ENCODE results near the gene SSR2.

Gene SSR2

GRCh38 chr1:156055281-156056048 is 34.7 kb upstream of the SSR2 start:
- 27% methylated on average over 14 of the region's 17 CpGs for WGBS
- Histone ChIP-seq H2BK12ac (ENCODE audit: low read length in 2 of 2) (no peak overlapping the region), H3K27me3 (ENCODE audit: control insufficient read depth in 1 of 2, insufficient read depth in 1 of 2, low read length in 2 of 2) (no peaks in the 10 kb centered on the region), H3K18ac (ENCODE audit: low read depth in 1 of 2, low read length in 2 of 2) (peak overlapping the region; percentile 81 to 91), H3K4me1 (ENCODE audit: control insufficient read depth, insufficient read depth, low read depth, low read length) (peaks cover 8% of the 10 kb centered on the region), H3K9me3 (ENCODE audit: control insufficient read depth, low read length) (no peaks in the 10 kb centered on the region), H3K4me3 (ENCODE audit: insufficient read depth in 1 of 2, low read depth in 1 of 2, low read length in 2 of 2) (peak overlapping the region; percentile 81 to 96), H2BK15ac (ENCODE audit: low read depth, poor library complexity, severe bottlenecking) (peak overlapping the region; percentile 60), H2BK120ac (ENCODE audit: low read depth, low read length) (no peak overlapping the region), H3K27ac (ENCODE audit: low read length, poor library complexity, severe bottlenecking) (no peak overlapping the region), H3K23ac (ENCODE audit: low read length in 2 of 2) (peak overlapping the region in 1 of 2 experiments; percentile 83), H3K36me3 (ENCODE audit: control insufficient read depth in 1 of 2, insufficient read depth in 2 of 2, low read depth in 1 of 2, low read length in 2 of 2) (peaks cover 23 to 25% of the 10 kb centered on the region in 2 experiments), H4K91ac (ENCODE audit: low read length) (no peak overlapping the region), H2AFZ (ENCODE audit: low read depth, low read length) (peak overlapping the region; percentile 84), H3K79me1 (replicated peaks; ENCODE audit: low read length, poor library complexity, severe bottlenecking) (peaks cover 27% of the 10 kb centered on the region), H3K4ac (ENCODE audit: low read depth in 1 of 2, low read length in 2 of 2) (peak overlapping the region in 1 of 2 experiments; percentile 62), H4K8ac (ENCODE audit: low read length) (peak overlapping the region; percentile 66), H2AK5ac (ENCODE audit: low read length, severe bottlenecking) (no peak overlapping the region), H3K9ac (ENCODE audit: low read length) (peak overlapping the region; percentile 93), H2BK5ac (ENCODE audit: low read depth, low read length, poor library complexity, severe bottlenecking) (no peak overlapping the region), H3K4me2 (ENCODE audit: low read length, poor library complexity, severe bottlenecking) (peak overlapping the region; percentile 96), H3K14ac (ENCODE audit: low read length in 2 of 2) (peak overlapping the region in 1 of 2 experiments; percentile 45)
- peak; percentile 39 for DNase-seq

GRCh38 chr1:156054500-156055280 is 33.9 kb upstream of the SSR2 start, which contains the start of gene LAMTOR2:
TSS of gene LAMTOR2 (plus strand) at chr1:156054782. CDS start at chr1:156054890, 108 bp downstream.
- peak within 1 kb of the TSS in 1 of 2 experiments; percentile 45 for H3K14ac ChIP-seq (ENCODE audit: low read length in 2 of 2)
- peak within 1 kb of the TSS; percentile 92 for H2BK5ac ChIP-seq (ENCODE audit: low read depth, low read length, poor library complexity, severe bottlenecking)
- H3K9ac ChIP-seq (ENCODE audit: low read length) = peak within 1 kb of the TSS; percentile 93
- H4K8ac ChIP-seq (ENCODE audit: low read length) = peak within 1 kb of the TSS; percentile 88
- no peak within 1 kb of the TSS for H2BK12ac ChIP-seq (ENCODE audit: low read length in 2 of 2)
- H3K18ac ChIP-seq (ENCODE audit: low read depth in 1 of 2, low read length in 2 of 2) = peak within 1 kb of the TSS; percentile 86 to 91
- no peaks in the 10 kb centered on the region for H3K9me3 ChIP-seq (ENCODE audit: control insufficient read depth, low read length)
- DNase-seq = peak; percentile 98
- H3K4me3 ChIP-seq (ENCODE audit: insufficient read depth in 1 of 2, low read depth in 1 of 2, low read length in 2 of 2) = peak within 1 kb of the TSS; percentile 81 to 96
- H3K4ac ChIP-seq (ENCODE audit: low read depth in 1 of 2, low read length in 2 of 2) = peak within 1 kb of the TSS; percentile 58 to 80
- peak within 1 kb of the TSS; percentile 95 for H2BK15ac ChIP-seq (ENCODE audit: low read depth, poor library complexity, severe bottlenecking)
- no peaks in the 10 kb centered on the region for H3K27me3 ChIP-seq (ENCODE audit: control insufficient read depth in 1 of 2, insufficient read depth in 1 of 2, low read length in 2 of 2)
- H3K27ac ChIP-seq (ENCODE audit: low read length, poor library complexity, severe bottlenecking) = peak within 1 kb of the TSS; percentile 87
- peak within 1 kb of the TSS; percentile 95 for H2BK120ac ChIP-seq (ENCODE audit: low read depth, low read length)
- peak within 1 kb of the TSS in 1 of 2 experiments; percentile 83 for H3K23ac ChIP-seq (ENCODE audit: low read length in 2 of 2)
- peaks cover 30 to 31% of the 10 kb centered on the region in 2 experiments for H3K36me3 ChIP-seq (ENCODE audit: control insufficient read depth in 1 of 2, insufficient read depth in 2 of 2, low read depth in 1 of 2, low read length in 2 of 2)
- peak within 1 kb of the TSS; percentile 57 for H4K91ac ChIP-seq (ENCODE audit: low read length)
- peaks cover 32% of the 10 kb centered on the region for H3K79me1 ChIP-seq (replicated peaks; ENCODE audit: low read length, poor library complexity, severe bottlenecking)
- H2AK5ac ChIP-seq (ENCODE audit: low read length, severe bottlenecking) = no peak within 1 kb of the TSS
- peak within 1 kb of the TSS; percentile 96 for H3K4me2 ChIP-seq (ENCODE audit: low read length, poor library complexity, severe bottlenecking)
- peak within 1 kb of the TSS; percentile 84 for H2AFZ ChIP-seq (ENCODE audit: low read depth, low read length)
- H3K4me1 ChIP-seq (ENCODE audit: control insufficient read depth, insufficient read depth, low read depth, low read length) = peaks cover 12% of the 10 kb centered on the region
- WGBS = under 1% methylated on average over 53 of the region's 53 CpGs

- Histone ChIP-seq H2BK12ac (ENCODE audit: low read length in 2 of 2) (peak within 1 kb of the TSS in 1 of 2 experiments; percentile 19), H3K27me3 (ENCODE audit: control insufficient read depth in 1 of 2, insufficient read depth in 1 of 2, low read length in 2 of 2) (no peaks in the 10 kb centered on the region), H3K4me3 (ENCODE audit: insufficient read depth in 1 of 2, low read depth in 1 of 2, low read length in 2 of 2) (peak within 1 kb of the TSS; percentile 86 to 96), H3K4me2 (ENCODE audit: low read length, poor library complexity, severe bottlenecking) (peak within 1 kb of the TSS; percentile 84), H3K18ac (ENCODE audit: low read depth in 1 of 2, low read length in 2 of 2) (peak within 1 kb of the TSS; percentile 71 to 95), H4K8ac (ENCODE audit: low read length) (peak within 1 kb of the TSS; percentile 88), H2BK120ac (ENCODE audit: low read depth, low read length) (peak within 1 kb of the TSS; percentile 95), H3K36me3 (ENCODE audit: control insufficient read depth in 1 of 2, insufficient read depth in 2 of 2, low read depth in 1 of 2, low read length in 2 of 2) (peaks cover 36 to 38% of the 10 kb centered on the region in 2 experiments), H3K4ac (ENCODE audit: low read depth in 1 of 2, low read length in 2 of 2) (peak within 1 kb of the TSS; percentile 5 to 80), H4K91ac (ENCODE audit: low read length) (peak within 1 kb of the TSS; percentile 44), H2BK5ac (ENCODE audit: low read depth, low read length, poor library complexity, severe bottlenecking) (peak within 1 kb of the TSS; percentile 92), H3K27ac (ENCODE audit: low read length, poor library complexity, severe bottlenecking) (peak within 1 kb of the TSS; percentile 87), H3K14ac (ENCODE audit: low read length in 2 of 2) (peak within 1 kb of the TSS in 1 of 2 experiments; percentile 93), H3K79me1 (replicated peaks; ENCODE audit: low read length, poor library complexity, severe bottlenecking) (peaks cover 37% of the 10 kb centered on the region), H3K4me1 (ENCODE audit: control insufficient read depth, insufficient read depth, low read depth, low read length) (peaks cover 12% of the 10 kb centered on the region), H3K9me3 (ENCODE audit: control insufficient read depth, low read length) (no peaks in the 10 kb centered on the region), H3K9ac (ENCODE audit: low read length) (peak within 1 kb of the TSS; percentile 93), H3K23ac (ENCODE audit: low read length in 2 of 2) (peak within 1 kb of the TSS in 1 of 2 experiments; percentile 61), H2BK15ac (ENCODE audit: low read depth, poor library complexity, severe bottlenecking) (peak within 1 kb of the TSS; percentile 95), H2AK5ac (ENCODE audit: low read length, severe bottlenecking) (no peak within 1 kb of the TSS), H2AFZ (ENCODE audit: low read depth, low read length) (peak within 1 kb of the TSS; percentile 80)
- DNase-seq = peak; percentile 88
- WGBS = 1% methylated on average over 43 of the region's 49 CpGs
These were observed 33.2 kb upstream of the SSR2 start, which contains the start of gene UBQLN4 for GRCh38 chr1:156053768-156054499. TSS of gene UBQLN4 (minus strand) at chr1:156053798. CDS start at chr1:156053701, 97 bp downstream.

All from mesenchymal stem cell (in vitro differentiated cells and primary cell).